Vagina (tissue), 2 donors: ENCODE results near the gene PLEKHA6. TPM values are rescaled to one million over a fixed set of nuclear protein-coding genes. Genes with fewer than 3 reads are reported as not detected.

Source experiments
- DNase-seq, 2 donors: peaks; one replicate each; pipeline ENCODE4 v3.0.0-alpha.2; 2017; ENCODE audit errors: extremely low spot score in 2 of 2
- H3K27ac ChIP-seq: fragments of 200-600 bp; sonication (generic); one replicate; pipeline ENCODE4 v1.5.1; 2019
- H3K27me3 ChIP-seq: fragments of 200-600 bp; sonication (generic); one replicate; pipeline ENCODE4 v1.5.1; 2019
- H3K36me3 ChIP-seq, 2 donors: fragments of 200-600 bp; sonication (generic); one replicate each; pipeline ENCODE4 v1.5.1; 2017 to 2019
- H3K4me1 ChIP-seq: fragments of 200-600 bp; sonication (generic); one replicate; pipeline ENCODE4 v1.5.1; 2019
- H3K4me3 ChIP-seq, 2 donors: fragments of 200-600 bp; sonication (generic); 1 replicate in 1 of 2; 2 replicates in 1 of 2; pipeline ENCODE4 v1.5.1; 2016 to 2019
- H3K9me3 ChIP-seq: fragments of 200-600 bp; sonication (generic); one replicate; pipeline ENCODE4 v1.5.1; 2019
- CTCF ChIP-seq, 3 experiments: fragments of 450-650 bp in 2 of 3; fragments of 200-600 bp in 1 of 3; sonication (generic) in 1 of 3; IDR thresholded peaks; one replicate each; pipeline ENCODE4 v1.5.1; 2017 to 2019; ENCODE audit warnings: antibody characterized with exemption in 3 of 3, mild to moderate bottlenecking in 2 of 3, moderate library complexity in 2 of 3
- POLR2A ChIP-seq, 2 donors: fragments of 450-650 bp; IDR thresholded peaks; one replicate each; pipeline ENCODE4 v1.6.1; 2017; ENCODE audit warnings: antibody characterized with exemption in 2 of 2, mild to moderate bottlenecking in 2 of 2, moderate library complexity in 2 of 2
- POLR2AphosphoS5 ChIP-seq, 2 donors: sonication (generic); formaldehyde crosslinking; IDR thresholded peaks; one replicate each; pipeline ENCODE4 v1.9.0; 2017; ENCODE audit warnings: antibody characterized with exemption in 2 of 2, mild to moderate bottlenecking in 2 of 2, low read depth in 1 of 2; ENCODE audit not compliant: insufficient read depth in 1 of 2
- intact Hi-C: fragments of 100-400 bp; cut with DNase I; formaldehyde crosslinking; loops from one replicate; pipeline ENCODE4 v1.15.1; 2023
- total RNA-seq: library from RNA; depleted of rRNA; stranded (reverse); fragments of >200 nt; gene quantifications from one replicate; pipeline ENCODE4 v1.2.3, GENCODE V29; 2016

The PLEKHA6 gene
- total RNA-seq, 1 donor from 2014 or later: 15.0 TPM

- H3K27ac ChIP-seq: no peak overlapping the region
- no peaks in the 10 kb centered on the region for H3K36me3 ChIP-seq
- no peaks in the 10 kb centered on the region for H3K27me3 ChIP-seq
- no peaks in the 10 kb centered on the region for H3K9me3 ChIP-seq
- no peak for TF ChIP-seq POLR2A (IDR thresholded peaks at IDR 0.05)
- TF ChIP-seq POLR2AphosphoS5 (IDR thresholded peaks at IDR 0.05; ENCODE audit: insufficient read depth in 1 of 2, low read depth in 1 of 2): no peak
- TF ChIP-seq CTCF (IDR thresholded peaks at IDR 0.05): no peak
- intact Hi-C loops: loop anchor here (5.0 kb wide), 1 partner anchor 49 kb away; no protein-coding TSS in a partner anchor
- H3K4me1 ChIP-seq: peaks cover 8% of the 10 kb centered on the region
- H3K4me3 ChIP-seq: no peak overlapping the region
- DNase-seq: no peak
Observed at GRCh38 chr1:204211046-204211445, 148.7 kb downstream of the PLEKHA6 start.

- no peak overlapping the region for H3K27ac ChIP-seq
- H3K9me3 ChIP-seq: no peaks in the 10 kb centered on the region
- TF ChIP-seq CTCF (IDR thresholded peaks at IDR 0.05): peak; percentile 53 to 83 (median 61)
- TF ChIP-seq POLR2AphosphoS5 (IDR thresholded peaks at IDR 0.05; ENCODE audit: insufficient read depth in 1 of 2, low read depth in 1 of 2): no peak
- no peak for DNase-seq
- no peaks in the 10 kb centered on the region for H3K36me3 ChIP-seq
- intact Hi-C loops: no loop called here
- H3K27me3 ChIP-seq: no peaks in the 10 kb centered on the region
- no peak overlapping the region for H3K4me3 ChIP-seq
- H3K4me1 ChIP-seq: no peaks in the 10 kb centered on the region
Observed at GRCh38 chr1:204207136-204207616, 152.6 kb downstream of the PLEKHA6 start.

GRCh38 chr1:204206121-204206520 lies 153.6 kb downstream of the PLEKHA6 start:
- H3K27me3 ChIP-seq: no peaks in the 10 kb centered on the region

GRCh38 chr1:204205486-204205885 lies 154.2 kb downstream of the PLEKHA6 start:
- Histone ChIP-seq H3K27ac (no peak overlapping the region), H3K4me3 (no peak overlapping the region), H3K9me3 (no peaks in the 10 kb centered on the region), H3K36me3 (no peaks in the 10 kb centered on the region), H3K4me1 (no peaks in the 10 kb centered on the region), H3K27me3 (no peaks in the 10 kb centered on the region)
- no peak for DNase-seq
- no peak for TF ChIP-seq CTCF (IDR thresholded peaks at IDR 0.05)
- TF ChIP-seq POLR2AphosphoS5 (IDR thresholded peaks at IDR 0.05; ENCODE audit: insufficient read depth in 1 of 2, low read depth in 1 of 2): no peak
- no peak for TF ChIP-seq POLR2A (IDR thresholded peaks at IDR 0.05)
- intact Hi-C loops: no loop called here

More at GRCh38 chr1:204206121-204206520, 153.6 kb downstream of the PLEKHA6 start:
- Histone ChIP-seq H3K36me3 (no peaks in the 10 kb centered on the region), H3K9me3 (no peaks in the 10 kb centered on the region), H3K27ac (no peak overlapping the region), H3K4me3 (no peak overlapping the region), H3K4me1 (no peaks in the 10 kb centered on the region)
- intact Hi-C loops: no loop called here
- DNase-seq: no peak
- TF ChIP-seq POLR2AphosphoS5 (IDR thresholded peaks at IDR 0.05; ENCODE audit: insufficient read depth in 1 of 2, low read depth in 1 of 2): no peak
- no peak for TF ChIP-seq CTCF (IDR thresholded peaks at IDR 0.05)
- TF ChIP-seq POLR2A (IDR thresholded peaks at IDR 0.05): no peak

- intact Hi-C loops: no loop called here
- H3K27ac ChIP-seq: no peak overlapping the region
- H3K9me3 ChIP-seq: no peaks in the 10 kb centered on the region
- TF ChIP-seq POLR2AphosphoS5 (IDR thresholded peaks at IDR 0.05; ENCODE audit: insufficient read depth in 1 of 2, low read depth in 1 of 2): no peak
- no peak for TF ChIP-seq POLR2A (IDR thresholded peaks at IDR 0.05)
- no peak for TF ChIP-seq CTCF (IDR thresholded peaks at IDR 0.05)
- DNase-seq: no peak
- H3K27me3 ChIP-seq: no peaks in the 10 kb centered on the region
- H3K4me3 ChIP-seq: no peak overlapping the region
- H3K4me1 ChIP-seq: no peaks in the 10 kb centered on the region
- no peaks in the 10 kb centered on the region for H3K36me3 ChIP-seq
Observed at GRCh38 chr1:204204944-204205343, 154.8 kb downstream of the PLEKHA6 start.
